HEK293 (cell line): Measurements from ENCODE around the gene LRFN2.

Source experiments
- IKZF3 ChIP-seq: fragments of 450-650 bp; IDR thresholded peaks from 2 replicates; pipeline ENCODE4 v1.5.0; 2018; ENCODE audit warnings: missing biosample characterization, mild to moderate bottlenecking, missing genetic modification characterization, moderate library complexity
- ZNF114 ChIP-seq: fragments of 450-650 bp; formaldehyde crosslinking; IDR thresholded peaks from 2 replicates; pipeline ENCODE4 v1.5.0; 2017; ENCODE audit warnings: missing biosample characterization, missing genetic modification characterization
- ZNF521 ChIP-seq: fragments of 450-650 bp; formaldehyde crosslinking; IDR thresholded peaks from 2 replicates; pipeline ENCODE4 v1.5.1; 2017; ENCODE audit warnings: missing biosample characterization, mild to moderate bottlenecking, missing genetic modification characterization

- TF ChIP-seq IKZF3 (no peak), ZNF521 (tag by site-specific recombination) (no peak), ZNF114 (tag by site-specific recombination) (no peak)
Measured at GRCh38 chr6:40343877-40344565, 243.1 kb downstream of the LRFN2 start.
